HepG2 (cell line): ENCODE results near the gene ZNF624. TPM values are rescaled to one million over a fixed set of nuclear protein-coding genes. Genes with fewer than 3 reads are reported as not detected.

ENCODE experiments used
- DNMT3B ChIP-seq: conservative IDR thresholded peaks from 2 replicates; pipeline ENCODE4 v1.6.1; 2016; ENCODE audit warnings: missing biosample characterization, control low read depth
- GABPA ChIP-seq, 2 experiments: IDR thresholded peaks; 2 replicates each; pipeline ENCODE4 v1.6.1; 2011 to 2016; ENCODE audit warnings: low read depth in 2 of 2, low read length in 1 of 2, missing biosample characterization in 1 of 2, missing genetic modification characterization in 1 of 2
- SSRP1 ChIP-seq: IDR thresholded peaks from 2 replicates; pipeline ENCODE4 v1.6.1; 2016; ENCODE audit warnings: control low read depth
- YEATS2 ChIP-seq: sonication (generic); formaldehyde crosslinking; IDR thresholded peaks from 2 replicates; pipeline ENCODE4 v1.4.0; 2020; ENCODE audit warnings: missing genetic modification reagents, borderline replicate concordance
- YY1 ChIP-seq: IDR thresholded peaks from 2 replicates; pipeline ENCODE4 v1.6.1; 2011; ENCODE audit warnings: low read length, low read depth, moderate library complexity, mild to moderate bottlenecking; ENCODE audit not compliant: insufficient read depth, insufficient replicate concordance
- ZBTB20 ChIP-seq: sonication (generic); formaldehyde crosslinking; IDR thresholded peaks from 2 replicates; pipeline ENCODE4 v1.8.1; 2023; ENCODE audit warnings: missing genetic modification reagents, low read depth, mild to moderate bottlenecking, borderline replicate concordance
- ZIK1 ChIP-seq: sonication (generic); formaldehyde crosslinking; IDR thresholded peaks from 2 replicates; pipeline ENCODE4 v1.5.0; 2020; ENCODE audit warnings: mild to moderate bottlenecking, low read depth, missing genetic modification reagents, borderline replicate concordance
- ZNF101 ChIP-seq: sonication (generic); formaldehyde crosslinking; IDR thresholded peaks from 2 replicates; pipeline ENCODE4 v1.4.0; 2020; ENCODE audit warnings: mild to moderate bottlenecking, low read depth, missing genetic modification reagents, borderline replicate concordance
- ZNF430 ChIP-seq: sonication (generic); formaldehyde crosslinking; IDR thresholded peaks from 2 replicates; pipeline ENCODE4 v1.9.0; 2021; ENCODE audit warnings: mild to moderate bottlenecking, missing genetic modification reagents
- ZNF564 ChIP-seq: sonication (generic); formaldehyde crosslinking; IDR thresholded peaks from 2 replicates; pipeline ENCODE4 v1.8.1; 2023; ENCODE audit warnings: mild to moderate bottlenecking, missing genetic modification reagents
- ZNF614 ChIP-seq: IDR thresholded peaks from 2 replicates; pipeline ENCODE4 v1.6.1; 2018; ENCODE audit warnings: missing biosample characterization, missing genetic modification reagents, inconsistent platforms, borderline replicate concordance
- ZNF678 ChIP-seq: sonication (generic); formaldehyde crosslinking; IDR thresholded peaks from 2 replicates; pipeline ENCODE4 v1.4.0; 2020; ENCODE audit warnings: mild to moderate bottlenecking, missing genetic modification reagents
- ZNF772 ChIP-seq: sonication (generic); formaldehyde crosslinking; IDR thresholded peaks from 2 replicates; pipeline ENCODE4 v1.5.0; 2020; ENCODE audit warnings: mild to moderate bottlenecking, missing genetic modification reagents
- ZNF850 ChIP-seq: sonication (generic); formaldehyde crosslinking; conservative IDR thresholded peaks from 2 replicates; pipeline ENCODE4 v1.9.0; 2021; ENCODE audit warnings: mild to moderate bottlenecking, missing genetic modification reagents
- polyA plus RNA-seq, 8 experiments: library from polyadenylated mRNA; depleted of rRNA in 3 of 8; stranded (reverse) in 7 of 8; unstranded in 1 of 8; fragments of >200 nt; fragmentation: Illumina TruSeq in 4 of 8; extraction: Trizol in 4 of 8; gene quantifications; 2 replicates each; pipeline versions ENCODE4 v1.2.1 to v1.2.3, GENCODE V29; 2011 to 2016; ENCODE audit warnings: low read depth in 4 of 8, missing spikeins in 1 of 8, mixed read lengths in 1 of 8; ENCODE audit not compliant: insufficient read depth in 1 of 8
- total RNA-seq, 5 experiments: library from RNA; depleted of rRNA; stranded (reverse); fragments of >200 nt; fragmentation: Illumina TruSeq; extraction: Trizol; gene quantifications; 2 replicates each; pipeline ENCODE4 v1.2.3, GENCODE V29; 2016; ENCODE audit warnings: low read depth in 1 of 5
- TF ChIP-seq, protein P1 (sequence below): sonication (generic); formaldehyde crosslinking; IDR thresholded peaks from 2 replicates; pipeline ENCODE4 v1.4.0; 2020; ENCODE audit warnings: missing genetic modification reagents
- TF ChIP-seq, protein P2 (sequence below): sonication (generic); formaldehyde crosslinking; IDR thresholded peaks from 2 replicates; pipeline ENCODE4 v1.5.0; 2020; ENCODE audit warnings: mild to moderate bottlenecking, low read depth, missing genetic modification reagents, borderline replicate concordance
- TF ChIP-seq, protein P3 (sequence below): sonication (generic); formaldehyde crosslinking; conservative IDR thresholded peaks from 2 replicates; pipeline ENCODE4 v1.8.0; 2022; ENCODE audit warnings: mild to moderate bottlenecking, moderate library complexity, missing genetic modification reagents

The ZNF624 gene
- total and polyA plus RNA-seq, 2 of the 13 experiments (the other 11 are each of a cell fraction or from before 2014, with no cell fraction given), result 0.75 to 3.5 TPM

DNA sequence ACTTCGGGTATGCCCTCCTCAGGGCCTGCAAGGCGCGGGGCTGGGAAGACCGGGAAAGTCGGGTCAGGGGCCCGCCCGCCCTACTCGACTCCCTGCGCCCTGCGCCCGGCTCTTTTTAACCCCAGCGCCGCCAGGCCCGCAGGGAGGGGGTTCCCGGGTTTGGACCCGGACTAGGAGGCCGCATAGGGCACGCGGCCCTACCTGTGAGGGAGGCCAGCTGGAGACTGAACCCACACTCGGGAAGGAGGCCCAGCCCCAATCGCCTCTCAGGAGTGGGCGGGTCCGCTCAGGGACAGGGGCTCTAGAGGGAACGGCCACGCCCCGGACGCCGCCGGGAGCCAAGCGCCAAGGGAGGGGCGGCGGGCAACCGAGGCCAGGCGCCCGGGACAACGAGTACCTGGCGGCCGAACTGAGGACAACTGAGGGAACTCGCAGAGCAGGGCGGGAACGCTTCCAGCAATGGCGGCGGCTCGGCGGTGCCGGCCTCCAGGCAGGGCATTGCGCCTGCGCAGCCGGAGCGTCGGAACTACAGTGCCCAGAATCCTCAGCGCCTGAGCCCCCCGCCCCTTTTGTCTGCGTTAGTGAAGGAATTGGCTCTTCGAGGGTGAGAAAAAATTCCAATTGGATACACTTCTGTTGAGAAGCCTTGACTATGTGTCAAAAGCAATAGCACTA, at the start of gene ZNF624 (continued):
- TF ChIP-seq, protein P1, sequence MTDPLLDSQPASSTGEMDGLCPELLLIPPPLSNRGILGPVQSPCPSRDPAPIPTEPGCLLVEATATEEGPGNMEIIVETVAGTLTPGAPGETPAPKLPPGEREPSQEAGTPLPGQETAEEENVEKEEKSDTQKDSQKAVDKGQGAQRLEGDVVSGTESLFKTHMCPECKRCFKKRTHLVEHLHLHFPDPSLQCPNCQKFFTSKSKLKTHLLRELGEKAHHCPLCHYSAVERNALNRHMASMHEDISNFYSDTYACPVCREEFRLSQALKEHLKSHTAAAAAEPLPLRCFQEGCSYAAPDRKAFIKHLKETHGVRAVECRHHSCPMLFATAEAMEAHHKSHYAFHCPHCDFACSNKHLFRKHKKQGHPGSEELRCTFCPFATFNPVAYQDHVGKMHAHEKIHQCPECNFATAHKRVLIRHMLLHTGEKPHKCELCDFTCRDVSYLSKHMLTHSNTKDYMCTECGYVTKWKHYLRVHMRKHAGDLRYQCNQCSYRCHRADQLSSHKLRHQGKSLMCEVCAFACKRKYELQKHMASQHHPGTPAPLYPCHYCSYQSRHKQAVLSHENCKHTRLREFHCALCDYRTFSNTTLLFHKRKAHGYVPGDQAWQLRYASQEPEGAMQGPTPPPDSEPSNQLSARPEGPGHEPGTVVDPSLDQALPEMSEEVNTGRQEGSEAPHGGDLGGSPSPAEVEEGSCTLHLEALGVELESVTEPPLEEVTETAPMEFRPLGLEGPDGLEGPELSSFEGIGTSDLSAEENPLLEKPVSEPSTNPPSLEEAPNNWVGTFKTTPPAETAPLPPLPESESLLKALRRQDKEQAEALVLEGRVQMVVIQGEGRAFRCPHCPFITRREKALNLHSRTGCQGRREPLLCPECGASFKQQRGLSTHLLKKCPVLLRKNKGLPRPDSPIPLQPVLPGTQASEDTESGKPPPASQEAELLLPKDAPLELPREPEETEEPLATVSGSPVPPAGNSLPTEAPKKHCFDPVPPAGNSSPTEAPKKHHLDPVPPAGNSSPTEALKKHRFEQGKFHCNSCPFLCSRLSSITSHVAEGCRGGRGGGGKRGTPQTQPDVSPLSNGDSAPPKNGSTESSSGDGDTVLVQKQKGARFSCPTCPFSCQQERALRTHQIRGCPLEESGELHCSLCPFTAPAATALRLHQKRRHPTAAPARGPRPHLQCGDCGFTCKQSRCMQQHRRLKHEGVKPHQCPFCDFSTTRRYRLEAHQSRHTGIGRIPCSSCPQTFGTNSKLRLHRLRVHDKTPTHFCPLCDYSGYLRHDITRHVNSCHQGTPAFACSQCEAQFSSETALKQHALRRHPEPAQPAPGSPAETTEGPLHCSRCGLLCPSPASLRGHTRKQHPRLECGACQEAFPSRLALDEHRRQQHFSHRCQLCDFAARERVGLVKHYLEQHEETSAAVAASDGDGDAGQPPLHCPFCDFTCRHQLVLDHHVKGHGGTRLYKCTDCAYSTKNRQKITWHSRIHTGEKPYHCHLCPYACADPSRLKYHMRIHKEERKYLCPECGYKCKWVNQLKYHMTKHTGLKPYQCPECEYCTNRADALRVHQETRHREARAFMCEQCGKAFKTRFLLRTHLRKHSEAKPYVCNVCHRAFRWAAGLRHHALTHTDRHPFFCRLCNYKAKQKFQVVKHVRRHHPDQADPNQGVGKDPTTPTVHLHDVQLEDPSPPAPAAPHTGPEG (CRISPR knock-in tag), result peak; percentile 92
- TF ChIP-seq ZNF430 (CRISPR knock-in tag) (peak; percentile 85), ZNF614 (no peak; the same call in 1 of the 2 replicates), ZBTB20 (CRISPR knock-in tag) (peak; percentile 91), ZNF772 (CRISPR knock-in tag) (peak; percentile 89), GABPA (IDR thresholded peaks at IDR 0.05; ENCODE audit: low read depth, low read length) (no peak; the same call in 1 of the 2 replicates), GABPA (CRISPR knock-in tag; IDR thresholded peaks at IDR 0.05; ENCODE audit: low read depth) (peak; percentile 56), ZNF564 (CRISPR knock-in tag) (no peak), DNMT3B (CRISPR knock-in tag) (no peak), ZNF101 (no peak), ZNF678 (CRISPR knock-in tag) (no peak), ZNF850 (CRISPR knock-in tag) (no peak), YY1 (peak; percentile 97), ZIK1 (CRISPR knock-in tag) (no peak), YEATS2 (peak; percentile 80; the same call in 1 of the 2 replicates), SSRP1 (CRISPR knock-in tag) (no peak)
- TF ChIP-seq, protein P2, sequence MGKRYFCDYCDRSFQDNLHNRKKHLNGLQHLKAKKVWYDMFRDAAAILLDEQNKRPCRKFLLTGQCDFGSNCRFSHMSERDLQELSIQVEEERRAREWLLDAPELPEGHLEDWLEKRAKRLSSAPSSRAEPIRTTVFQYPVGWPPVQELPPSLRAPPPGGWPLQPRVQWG (CRISPR knock-in tag), result no peak
- TF ChIP-seq, protein P3, sequence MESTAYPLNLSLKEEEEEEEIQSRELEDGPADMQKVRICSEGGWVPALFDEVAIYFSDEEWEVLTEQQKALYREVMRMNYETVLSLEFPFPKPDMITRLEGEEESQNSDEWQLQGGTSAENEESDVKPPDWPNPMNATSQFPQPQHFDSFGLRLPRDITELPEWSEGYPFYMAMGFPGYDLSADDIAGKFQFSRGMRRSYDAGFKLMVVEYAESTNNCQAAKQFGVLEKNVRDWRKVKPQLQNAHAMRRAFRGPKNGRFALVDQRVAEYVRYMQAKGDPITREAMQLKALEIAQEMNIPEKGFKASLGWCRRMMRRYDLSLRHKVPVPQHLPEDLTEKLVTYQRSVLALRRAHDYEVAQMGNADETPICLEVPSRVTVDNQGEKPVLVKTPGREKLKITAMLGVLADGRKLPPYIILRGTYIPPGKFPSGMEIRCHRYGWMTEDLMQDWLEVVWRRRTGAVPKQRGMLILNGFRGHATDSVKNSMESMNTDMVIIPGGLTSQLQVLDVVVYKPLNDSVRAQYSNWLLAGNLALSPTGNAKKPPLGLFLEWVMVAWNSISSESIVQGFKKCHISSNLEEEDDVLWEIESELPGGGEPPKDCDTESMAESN (CRISPR knock-in tag), result peak; percentile 73; the same call in 1 of the 2 replicates
